ENCODE data around the gene CENPO.

The CENPO gene

DNA sequence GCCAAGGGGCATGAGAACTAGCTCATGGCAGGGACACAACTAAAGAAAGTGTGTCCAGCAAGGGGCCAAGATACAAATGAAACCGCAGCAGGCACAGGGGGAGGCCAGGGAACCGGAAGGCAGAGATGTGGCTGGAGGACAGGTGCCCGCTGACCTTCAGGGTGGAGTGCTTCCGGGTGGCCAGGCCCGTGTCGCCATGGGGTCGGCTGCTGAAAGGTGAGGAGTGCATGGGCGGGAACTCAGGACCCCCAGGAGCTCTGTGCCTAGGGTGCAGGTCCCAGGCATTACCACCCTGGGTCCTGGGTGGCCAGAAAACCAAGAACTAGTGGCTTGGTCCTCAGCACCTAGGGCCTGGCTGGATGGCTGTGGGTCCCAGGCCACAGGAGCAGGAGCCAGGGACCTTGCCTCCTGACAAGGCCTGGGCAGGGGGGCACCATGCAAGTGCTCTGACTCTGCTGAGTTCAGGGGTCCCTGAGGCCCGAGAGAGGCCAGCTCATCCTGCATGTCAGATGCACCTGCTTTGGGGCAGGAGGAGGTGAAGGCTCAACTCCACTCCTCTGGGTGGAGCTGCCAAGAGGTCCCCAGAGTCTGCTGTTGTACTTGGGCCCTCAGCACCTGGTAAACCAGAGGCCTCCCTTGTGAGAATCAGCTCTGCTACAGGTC lies 50.9 kb downstream of the CENPO start:
- Histone ChIP-seq H3K27me3 (replicated peaks) (no peaks in the 10 kb centered on the region), H3K27ac (no peak overlapping the region), H3K4me3 (ENCODE audit: low read depth, low read length) (no peak overlapping the region), H3K36me3 (replicated peaks) (no peaks in the 10 kb centered on the region)
- TF ChIP-seq, protein P1, sequence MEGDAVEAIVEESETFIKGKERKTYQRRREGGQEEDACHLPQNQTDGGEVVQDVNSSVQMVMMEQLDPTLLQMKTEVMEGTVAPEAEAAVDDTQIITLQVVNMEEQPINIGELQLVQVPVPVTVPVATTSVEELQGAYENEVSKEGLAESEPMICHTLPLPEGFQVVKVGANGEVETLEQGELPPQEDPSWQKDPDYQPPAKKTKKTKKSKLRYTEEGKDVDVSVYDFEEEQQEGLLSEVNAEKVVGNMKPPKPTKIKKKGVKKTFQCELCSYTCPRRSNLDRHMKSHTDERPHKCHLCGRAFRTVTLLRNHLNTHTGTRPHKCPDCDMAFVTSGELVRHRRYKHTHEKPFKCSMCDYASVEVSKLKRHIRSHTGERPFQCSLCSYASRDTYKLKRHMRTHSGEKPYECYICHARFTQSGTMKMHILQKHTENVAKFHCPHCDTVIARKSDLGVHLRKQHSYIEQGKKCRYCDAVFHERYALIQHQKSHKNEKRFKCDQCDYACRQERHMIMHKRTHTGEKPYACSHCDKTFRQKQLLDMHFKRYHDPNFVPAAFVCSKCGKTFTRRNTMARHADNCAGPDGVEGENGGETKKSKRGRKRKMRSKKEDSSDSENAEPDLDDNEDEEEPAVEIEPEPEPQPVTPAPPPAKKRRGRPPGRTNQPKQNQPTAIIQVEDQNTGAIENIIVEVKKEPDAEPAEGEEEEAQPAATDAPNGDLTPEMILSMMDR (IDR thresholded peaks at IDR 0.05; ENCODE audit: low read depth, low read length, missing control alignments) = no peak
- no peak for DNase-seq
- in situ Hi-C loops (cut with HindIII; ENCODE audit: low pct_ligation_motif_present, low sequenced_read_pairs) = no loop called here

DNA sequence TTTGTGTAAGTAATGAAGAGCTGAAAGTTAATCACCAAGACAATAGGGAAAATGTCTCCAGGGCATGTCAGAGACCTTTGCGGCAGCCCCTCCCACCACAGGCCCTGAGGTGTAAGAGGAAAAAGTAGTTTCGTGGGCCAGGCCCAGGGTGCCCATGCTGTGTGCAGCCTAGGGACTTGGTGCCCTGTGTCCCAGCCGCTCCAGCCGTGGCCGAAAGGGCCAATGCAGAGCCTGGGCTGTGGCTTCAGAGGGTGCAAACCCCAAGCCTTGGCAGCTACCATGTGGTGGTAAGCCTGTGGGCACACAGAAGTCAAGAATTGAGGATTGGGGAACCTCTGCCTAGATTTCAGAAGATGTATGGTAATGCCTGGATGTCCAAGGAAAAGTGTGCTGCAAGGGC lies 52.5 kb downstream of the CENPO start:
- TF ChIP-seq, protein P1 (IDR thresholded peaks at IDR 0.05; ENCODE audit: low read depth, low read length, missing control alignments) = no peak
- no peaks in the 10 kb centered on the region for H3K27me3 ChIP-seq (replicated peaks)

DNA sequence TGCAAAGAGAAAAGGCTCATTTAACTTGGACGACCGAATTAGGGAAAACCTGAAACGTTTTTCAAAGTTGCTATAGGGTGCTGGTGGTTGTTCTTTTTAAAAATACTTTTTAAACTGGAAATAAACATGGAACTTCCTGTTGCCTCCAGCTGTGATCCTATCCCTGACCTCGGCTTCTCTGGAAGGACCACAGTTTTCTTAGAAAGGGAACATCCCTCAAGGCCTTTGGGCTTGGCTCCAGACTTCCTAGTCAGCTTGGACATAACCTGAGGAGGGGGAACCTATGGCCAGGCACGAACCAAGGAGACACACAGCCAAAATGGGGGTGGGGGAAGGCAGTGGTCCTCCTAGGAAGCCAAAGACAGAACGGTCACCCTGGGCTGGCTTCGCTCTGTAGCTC lies 57.7 kb downstream of the CENPO start:
- Histone ChIP-seq H3K36me3 (replicated peaks) (no peaks in the 10 kb centered on the region), H3K27me3 (replicated peaks) (no peaks in the 10 kb centered on the region), H3K27ac (no peak overlapping the region), H3K4me3 (ENCODE audit: low read depth, low read length) (no peak overlapping the region)
- DNase-seq = no peak
- in situ Hi-C loops (cut with HindIII; ENCODE audit: low pct_ligation_motif_present, low sequenced_read_pairs) = no loop called here
- TF ChIP-seq, protein P1 (IDR thresholded peaks at IDR 0.05; ENCODE audit: low read depth, low read length, missing control alignments) = no peak

More for the DNA sequence above, 52.5 kb downstream of the CENPO start:
- Histone ChIP-seq H3K27ac (no peak overlapping the region), H3K4me3 (ENCODE audit: low read depth, low read length) (no peak overlapping the region), H3K36me3 (replicated peaks) (no peaks in the 10 kb centered on the region)
- no peak for DNase-seq
- in situ Hi-C loops (cut with HindIII; ENCODE audit: low pct_ligation_motif_present, low sequenced_read_pairs) = no loop called here

DNA sequence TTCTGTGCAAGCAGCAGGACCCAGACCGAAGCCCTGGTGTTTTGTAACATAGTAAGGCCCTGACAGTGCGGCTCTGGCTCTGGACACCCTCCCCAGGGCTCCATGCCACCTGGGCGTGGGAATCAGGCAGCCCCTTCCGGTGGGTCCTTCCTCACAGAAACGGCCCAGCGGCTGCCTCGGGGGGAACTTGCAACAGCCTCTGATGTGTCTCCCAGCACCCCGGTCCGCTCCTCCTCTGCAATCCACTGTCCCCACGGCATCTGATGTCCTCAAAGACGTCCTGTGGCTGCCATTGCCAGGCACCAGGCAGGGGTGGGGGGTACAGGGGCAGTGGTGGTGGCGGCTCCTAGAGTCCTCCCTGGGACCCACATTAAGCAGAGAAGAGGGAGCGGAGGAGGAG lies 58.8 kb downstream of the CENPO start:
- no peak for DNase-seq
- no peak overlapping the region for H3K4me3 ChIP-seq (ENCODE audit: low read depth, low read length)
- TF ChIP-seq, protein P1 (IDR thresholded peaks at IDR 0.05; ENCODE audit: low read depth, low read length, missing control alignments) = no peak
- in situ Hi-C loops (cut with HindIII; ENCODE audit: low pct_ligation_motif_present, low sequenced_read_pairs) = no loop called here
- H3K27me3 ChIP-seq (replicated peaks) = no peaks in the 10 kb centered on the region
- no peaks in the 10 kb centered on the region for H3K36me3 ChIP-seq (replicated peaks)
- H3K27ac ChIP-seq = no peak overlapping the region

DNA sequence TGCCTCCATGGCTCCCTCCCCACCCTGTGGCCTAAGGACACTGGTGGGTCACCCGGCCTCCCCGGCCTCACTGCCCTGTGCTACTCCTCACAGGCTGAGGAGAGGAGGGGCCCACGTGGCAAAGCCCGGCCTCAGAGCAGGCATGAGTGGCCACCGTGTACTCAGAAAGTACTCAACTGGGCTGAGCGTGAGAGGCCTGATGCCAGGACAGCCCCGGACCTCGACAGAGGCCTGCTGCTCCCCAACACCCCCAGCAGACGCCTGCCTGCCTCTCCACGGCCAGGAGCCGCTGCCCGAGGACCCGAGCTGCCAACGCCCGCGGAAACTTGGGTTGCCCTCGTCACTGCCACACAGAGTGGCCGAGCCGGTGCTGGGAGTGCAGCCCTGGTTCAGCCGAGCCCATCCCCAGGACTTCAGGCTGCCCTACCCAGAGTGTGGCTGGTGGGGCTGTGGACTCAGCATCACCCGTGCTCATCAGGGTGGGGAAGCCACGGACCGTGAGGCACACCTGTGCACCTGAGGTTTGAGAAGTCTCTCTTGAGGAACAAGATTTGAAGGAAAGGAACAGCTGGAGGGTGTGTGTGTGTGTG lies 59.3 kb downstream of the CENPO start:
- Histone ChIP-seq H3K27me3 (replicated peaks) (no peaks in the 10 kb centered on the region), H3K27ac (no peak overlapping the region), H3K36me3 (replicated peaks) (no peaks in the 10 kb centered on the region), H3K4me3 (ENCODE audit: low read depth, low read length) (no peak overlapping the region)
- no peak for DNase-seq
- in situ Hi-C loops (cut with HindIII; ENCODE audit: low pct_ligation_motif_present, low sequenced_read_pairs) = no loop called here
- TF ChIP-seq, protein P1 (IDR thresholded peaks at IDR 0.05; ENCODE audit: low read depth, low read length, missing control alignments) = no peak

DNA sequence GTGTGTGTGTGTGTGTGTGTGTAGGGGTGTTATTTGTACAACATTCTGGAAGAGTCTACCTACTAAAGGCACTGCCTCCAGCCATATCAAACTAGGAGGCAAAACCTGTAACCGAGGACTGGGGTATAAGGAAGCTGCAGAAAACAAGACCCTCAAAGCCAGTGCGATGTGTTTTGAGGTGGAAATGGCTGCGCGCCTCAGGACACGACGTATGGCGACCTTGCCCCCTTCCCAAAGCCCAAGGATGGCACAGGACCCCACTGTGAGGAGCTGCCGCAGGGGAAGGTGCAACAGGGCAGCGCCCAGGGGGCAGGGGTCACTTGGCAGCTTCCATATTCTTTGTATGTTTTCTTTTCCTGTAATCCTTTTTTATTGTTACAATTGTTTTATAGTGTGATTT lies 59.8 kb downstream of the CENPO start:
- Histone ChIP-seq H3K4me3 (ENCODE audit: low read depth, low read length) (no peak overlapping the region), H3K36me3 (replicated peaks) (no peaks in the 10 kb centered on the region), H3K27me3 (replicated peaks) (no peaks in the 10 kb centered on the region), H3K27ac (no peak overlapping the region)
- TF ChIP-seq, protein P1 (IDR thresholded peaks at IDR 0.05; ENCODE audit: low read depth, low read length, missing control alignments) = no peak
- in situ Hi-C loops (cut with HindIII; ENCODE audit: low pct_ligation_motif_present, low sequenced_read_pairs) = no loop called here
- DNase-seq = no peak

Measured in brain microvascular endothelial cell (primary cell).